K562 (cell line): ENCODE results near the gene HAUS3. TPM values are rescaled to one million over a fixed set of nuclear protein-coding genes. Genes with fewer than 3 reads are reported as not detected.

ENCODE experiments used
- CC2D1A ChIP-seq: fragments of 450-650 bp; IDR thresholded peaks from 2 replicates; pipeline ENCODE4 v1.6.1; 2017; ENCODE audit warnings: mild to moderate bottlenecking
- DEAF1 ChIP-seq: fragments of 450-650 bp; formaldehyde crosslinking; IDR thresholded peaks from 2 replicates; pipeline ENCODE4 v1.4.0; 2020; ENCODE audit warnings: mild to moderate bottlenecking, moderate library complexity
- MYC ChIP-seq, 2 experiments: fragments of 250-450 bp in 1 of 2; sonication (Bioruptor Pico) in 1 of 2; IDR thresholded peaks; 2 replicates each; pipeline versions ENCODE4 v1.5.1 to v1.6.1; 2012 to 2021; ENCODE audit warnings: low read depth in 2 of 2, borderline replicate concordance in 1 of 2, improper control_type of control experiment in 1 of 2, low read length in 1 of 2, mild to moderate bottlenecking in 1 of 2, moderate library complexity in 1 of 2
- MYNN ChIP-seq, 2 experiments: sonication (generic); formaldehyde crosslinking in 1 of 2; IDR thresholded peaks; 2 replicates each; pipeline versions ENCODE4 v1.5.0 to v1.6.1; 2016 to 2020; ENCODE audit warnings: antibody characterized with exemption in 1 of 2, missing genetic modification reagents in 1 of 2
- NFYB ChIP-seq: IDR thresholded peaks from 2 replicates; pipeline ENCODE4 v1.6.1; 2011; ENCODE audit warnings: mild to moderate bottlenecking, moderate library complexity; ENCODE audit not compliant: insufficient read length; ENCODE audit errors: extremely low read depth
- NONO ChIP-seq, 2 experiments: fragments of 200-400 bp in 1 of 2; fragments of 450-650 bp in 1 of 2; formaldehyde crosslinking in 1 of 2; IDR thresholded peaks; 2 replicates each; pipeline ENCODE4 v1.6.1; 2017; ENCODE audit warnings: low read depth in 2 of 2, mild to moderate bottlenecking in 2 of 2, moderate library complexity in 2 of 2, low read length in 1 of 2
- ZNF224 ChIP-seq: sonication (generic); formaldehyde crosslinking; IDR thresholded peaks from 2 replicates; pipeline ENCODE4 v1.8.0; 2022; ENCODE audit warnings: mild to moderate bottlenecking, missing genetic modification reagents
- ZNF41 ChIP-seq: fragments of 250-450 bp; sonication (Bioruptor Pico); conservative IDR thresholded peaks from 2 replicates; pipeline ENCODE4 v1.4.0; 2020; ENCODE audit warnings: mild to moderate bottlenecking
- ZNF444 ChIP-seq: fragments of 250-450 bp; sonication (Bioruptor Pico); IDR thresholded peaks from 2 replicates; pipeline ENCODE4 v1.4.0; 2020; ENCODE audit warnings: mild to moderate bottlenecking, moderate library complexity
- polyA plus RNA-seq, 8 experiments: library from polyadenylated mRNA; depleted of rRNA in 4 of 8; stranded (reverse) in 5 of 8; unstranded in 3 of 8; fragments of >200 nt; fragmentation: Nextera tagmentation in 2 of 8; fragmentation: Illumina TruSeq in 1 of 8; extraction: Ambion mirVana in 2 of 8; extraction: Trizol in 1 of 8; gene quantifications; 2 replicates each; pipeline versions ENCODE4 v1.2.1 to v1.2.3, GENCODE V29; 2011 to 2014; ENCODE audit warnings: inconsistent platforms in 1 of 8, missing spikeins in 1 of 8
- total RNA-seq, 7 experiments: library from RNA; depleted of rRNA in 6 of 7; stranded (reverse); fragments of >200 nt in 6 of 7; fragmentation: Illumina TruSeq in 2 of 7; extraction: Trizol in 2 of 7; gene quantifications; 2 replicates each; pipeline versions ENCODE4 v1.2.1 to v1.2.3, GENCODE V29; 2011 to 2021; ENCODE audit warnings: low replicate concordance in 1 of 7
- TF ChIP-seq, protein P1 (sequence below): fragments of 450-650 bp; IDR thresholded peaks from 2 replicates; pipeline ENCODE4 v1.6.1; 2016; ENCODE audit warnings: mild to moderate bottlenecking, moderate library complexity
- TF ChIP-seq, protein P2 (sequence below): fragments of 450-650 bp; formaldehyde crosslinking; IDR thresholded peaks from 2 replicates; pipeline ENCODE4 v1.4.0; 2020; ENCODE audit warnings: mild to moderate bottlenecking, moderate library complexity

Gene HAUS3
- total and polyA plus RNA-seq, 9 of the 15 experiments (the other 6 are each of a cell fraction or from before 2014, with no cell fraction given) = 8.9 to 25.7 (median 21.5) TPM

GRCh38 chr4:2220016-2220630 lies 21.8 kb downstream of the HAUS3 start (continued):
- TF ChIP-seq MYNN (IDR thresholded peaks at IDR 0.05) (0 out of 2 replicates have a peak, but pooled peaks have one; percentile 22), MYNN (CRISPR knock-in tag; IDR thresholded peaks at IDR 0.05) (no peak), ZNF224 (no peak), ZNF41 (CRISPR knock-in tag) (no peak), ZNF444 (CRISPR knock-in tag) (no peak), CC2D1A (peak; percentile 81), DEAF1 (CRISPR knock-in tag) (peak; percentile 80), NONO (IDR thresholded peaks at IDR 0.05; ENCODE audit: low read depth in 2 of 2, low read length in 1 of 2) (0 out of 4 replicates have a peak, but pooled peaks of 1 of the 2 experiments have one; percentile 18), MYC (IDR thresholded peaks at IDR 0.05; ENCODE audit: low read depth, low read length) (peak; percentile 31; the same call in 1 of the 2 replicates), MYC (CRISPR knock-in tag; IDR thresholded peaks at IDR 0.05; ENCODE audit: borderline replicate concordance, low read depth) (no peak), NFYB (no peak)
- TF ChIP-seq, protein P1, sequence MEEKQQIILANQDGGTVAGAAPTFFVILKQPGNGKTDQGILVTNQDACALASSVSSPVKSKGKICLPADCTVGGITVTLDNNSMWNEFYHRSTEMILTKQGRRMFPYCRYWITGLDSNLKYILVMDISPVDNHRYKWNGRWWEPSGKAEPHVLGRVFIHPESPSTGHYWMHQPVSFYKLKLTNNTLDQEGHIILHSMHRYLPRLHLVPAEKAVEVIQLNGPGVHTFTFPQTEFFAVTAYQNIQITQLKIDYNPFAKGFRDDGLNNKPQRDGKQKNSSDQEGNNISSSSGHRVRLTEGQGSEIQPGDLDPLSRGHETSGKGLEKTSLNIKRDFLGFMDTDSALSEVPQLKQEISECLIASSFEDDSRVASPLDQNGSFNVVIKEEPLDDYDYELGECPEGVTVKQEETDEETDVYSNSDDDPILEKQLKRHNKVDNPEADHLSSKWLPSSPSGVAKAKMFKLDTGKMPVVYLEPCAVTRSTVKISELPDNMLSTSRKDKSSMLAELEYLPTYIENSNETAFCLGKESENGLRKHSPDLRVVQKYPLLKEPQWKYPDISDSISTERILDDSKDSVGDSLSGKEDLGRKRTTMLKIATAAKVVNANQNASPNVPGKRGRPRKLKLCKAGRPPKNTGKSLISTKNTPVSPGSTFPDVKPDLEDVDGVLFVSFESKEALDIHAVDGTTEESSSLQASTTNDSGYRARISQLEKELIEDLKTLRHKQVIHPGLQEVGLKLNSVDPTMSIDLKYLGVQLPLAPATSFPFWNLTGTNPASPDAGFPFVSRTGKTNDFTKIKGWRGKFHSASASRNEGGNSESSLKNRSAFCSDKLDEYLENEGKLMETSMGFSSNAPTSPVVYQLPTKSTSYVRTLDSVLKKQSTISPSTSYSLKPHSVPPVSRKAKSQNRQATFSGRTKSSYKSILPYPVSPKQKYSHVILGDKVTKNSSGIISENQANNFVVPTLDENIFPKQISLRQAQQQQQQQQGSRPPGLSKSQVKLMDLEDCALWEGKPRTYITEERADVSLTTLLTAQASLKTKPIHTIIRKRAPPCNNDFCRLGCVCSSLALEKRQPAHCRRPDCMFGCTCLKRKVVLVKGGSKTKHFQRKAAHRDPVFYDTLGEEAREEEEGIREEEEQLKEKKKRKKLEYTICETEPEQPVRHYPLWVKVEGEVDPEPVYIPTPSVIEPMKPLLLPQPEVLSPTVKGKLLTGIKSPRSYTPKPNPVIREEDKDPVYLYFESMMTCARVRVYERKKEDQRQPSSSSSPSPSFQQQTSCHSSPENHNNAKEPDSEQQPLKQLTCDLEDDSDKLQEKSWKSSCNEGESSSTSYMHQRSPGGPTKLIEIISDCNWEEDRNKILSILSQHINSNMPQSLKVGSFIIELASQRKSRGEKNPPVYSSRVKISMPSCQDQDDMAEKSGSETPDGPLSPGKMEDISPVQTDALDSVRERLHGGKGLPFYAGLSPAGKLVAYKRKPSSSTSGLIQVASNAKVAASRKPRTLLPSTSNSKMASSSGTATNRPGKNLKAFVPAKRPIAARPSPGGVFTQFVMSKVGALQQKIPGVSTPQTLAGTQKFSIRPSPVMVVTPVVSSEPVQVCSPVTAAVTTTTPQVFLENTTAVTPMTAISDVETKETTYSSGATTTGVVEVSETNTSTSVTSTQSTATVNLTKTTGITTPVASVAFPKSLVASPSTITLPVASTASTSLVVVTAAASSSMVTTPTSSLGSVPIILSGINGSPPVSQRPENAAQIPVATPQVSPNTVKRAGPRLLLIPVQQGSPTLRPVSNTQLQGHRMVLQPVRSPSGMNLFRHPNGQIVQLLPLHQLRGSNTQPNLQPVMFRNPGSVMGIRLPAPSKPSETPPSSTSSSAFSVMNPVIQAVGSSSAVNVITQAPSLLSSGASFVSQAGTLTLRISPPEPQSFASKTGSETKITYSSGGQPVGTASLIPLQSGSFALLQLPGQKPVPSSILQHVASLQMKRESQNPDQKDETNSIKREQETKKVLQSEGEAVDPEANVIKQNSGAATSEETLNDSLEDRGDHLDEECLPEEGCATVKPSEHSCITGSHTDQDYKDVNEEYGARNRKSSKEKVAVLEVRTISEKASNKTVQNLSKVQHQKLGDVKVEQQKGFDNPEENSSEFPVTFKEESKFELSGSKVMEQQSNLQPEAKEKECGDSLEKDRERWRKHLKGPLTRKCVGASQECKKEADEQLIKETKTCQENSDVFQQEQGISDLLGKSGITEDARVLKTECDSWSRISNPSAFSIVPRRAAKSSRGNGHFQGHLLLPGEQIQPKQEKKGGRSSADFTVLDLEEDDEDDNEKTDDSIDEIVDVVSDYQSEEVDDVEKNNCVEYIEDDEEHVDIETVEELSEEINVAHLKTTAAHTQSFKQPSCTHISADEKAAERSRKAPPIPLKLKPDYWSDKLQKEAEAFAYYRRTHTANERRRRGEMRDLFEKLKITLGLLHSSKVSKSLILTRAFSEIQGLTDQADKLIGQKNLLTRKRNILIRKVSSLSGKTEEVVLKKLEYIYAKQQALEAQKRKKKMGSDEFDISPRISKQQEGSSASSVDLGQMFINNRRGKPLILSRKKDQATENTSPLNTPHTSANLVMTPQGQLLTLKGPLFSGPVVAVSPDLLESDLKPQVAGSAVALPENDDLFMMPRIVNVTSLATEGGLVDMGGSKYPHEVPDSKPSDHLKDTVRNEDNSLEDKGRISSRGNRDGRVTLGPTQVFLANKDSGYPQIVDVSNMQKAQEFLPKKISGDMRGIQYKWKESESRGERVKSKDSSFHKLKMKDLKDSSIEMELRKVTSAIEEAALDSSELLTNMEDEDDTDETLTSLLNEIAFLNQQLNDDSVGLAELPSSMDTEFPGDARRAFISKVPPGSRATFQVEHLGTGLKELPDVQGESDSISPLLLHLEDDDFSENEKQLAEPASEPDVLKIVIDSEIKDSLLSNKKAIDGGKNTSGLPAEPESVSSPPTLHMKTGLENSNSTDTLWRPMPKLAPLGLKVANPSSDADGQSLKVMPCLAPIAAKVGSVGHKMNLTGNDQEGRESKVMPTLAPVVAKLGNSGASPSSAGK = no peak
- TF ChIP-seq, protein P2, sequence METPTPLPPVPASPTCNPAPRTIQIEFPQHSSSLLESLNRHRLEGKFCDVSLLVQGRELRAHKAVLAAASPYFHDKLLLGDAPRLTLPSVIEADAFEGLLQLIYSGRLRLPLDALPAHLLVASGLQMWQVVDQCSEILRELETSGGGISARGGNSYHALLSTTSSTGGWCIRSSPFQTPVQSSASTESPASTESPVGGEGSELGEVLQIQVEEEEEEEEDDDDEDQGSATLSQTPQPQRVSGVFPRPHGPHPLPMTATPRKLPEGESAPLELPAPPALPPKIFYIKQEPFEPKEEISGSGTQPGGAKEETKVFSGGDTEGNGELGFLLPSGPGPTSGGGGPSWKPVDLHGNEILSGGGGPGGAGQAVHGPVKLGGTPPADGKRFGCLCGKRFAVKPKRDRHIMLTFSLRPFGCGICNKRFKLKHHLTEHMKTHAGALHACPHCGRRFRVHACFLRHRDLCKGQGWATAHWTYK (CRISPR knock-in tag) = no peak
